GM12892 (cell line): Measurements from ENCODE around the gene MAP3K5.

ENCODE experiments used
- POLR2A ChIP-seq: IDR thresholded peaks from 2 replicates; pipeline ENCODE4 v1.6.1; 2011; ENCODE audit warnings: low read depth, low read length, control low read depth
- POLR2AphosphoS5 ChIP-seq: IDR thresholded peaks from 2 replicates; pipeline ENCODE4 v1.6.1; 2011; ENCODE audit warnings: low read depth, low read length, control low read depth
- TAF1 ChIP-seq: IDR thresholded peaks from 2 replicates; pipeline ENCODE4 v1.6.1; 2011; ENCODE audit warnings: low read depth, mild to moderate bottlenecking, control low read depth, low read length, borderline replicate concordance

DNA sequence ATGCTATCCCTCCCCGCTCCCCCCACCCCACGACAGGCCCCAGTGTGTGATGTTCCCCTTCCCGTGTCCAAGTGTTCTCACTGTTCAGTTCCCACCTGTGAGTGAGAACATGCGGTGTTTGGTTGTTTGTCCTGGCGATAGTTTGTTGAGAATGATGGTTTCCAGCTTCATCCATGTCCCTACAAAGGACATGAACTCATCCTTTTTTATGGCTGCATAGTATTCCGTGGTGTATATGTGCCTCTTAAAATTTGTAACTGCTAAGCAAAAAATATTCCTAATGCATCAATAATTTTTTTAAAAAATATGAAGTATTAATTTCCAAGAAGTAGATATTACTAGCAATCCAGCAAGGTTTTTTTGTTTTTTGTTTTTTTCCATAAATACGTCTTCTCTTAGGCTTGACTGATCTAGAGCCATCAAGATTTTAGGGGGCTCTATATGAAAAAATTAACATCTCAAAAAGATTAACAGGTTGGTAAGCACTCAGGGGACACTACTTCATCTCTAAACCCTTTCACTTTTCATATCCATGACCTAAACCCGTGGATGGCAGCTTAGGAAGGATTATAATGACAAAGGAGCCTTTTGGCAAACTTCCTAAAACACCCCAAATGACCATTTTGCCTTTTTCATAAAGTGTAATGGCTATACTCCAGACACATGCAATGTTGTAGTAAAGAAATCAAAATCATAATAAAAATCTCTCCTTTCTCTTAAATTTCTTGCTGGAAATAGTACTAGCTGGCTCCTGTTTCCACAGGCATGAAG lies 256.2 kb downstream of the MAP3K5 start:
- TF ChIP-seq POLR2AphosphoS5 (no peak), POLR2A (no peak), TAF1 (no peak)
